HCT116 (cell line): ENCODE measurements around the gene SLC25A43. TPM values are rescaled to one million over a fixed set of nuclear protein-coding genes. Genes with fewer than 3 reads are reported as not detected.

ENCODE experiments used
- ATAC-seq: fragments of 200-7000 bp; cut with Tn5 transposase; 2 replicates; pipeline ENCODE4 v1.9.1; 2020; ENCODE audit warnings: mild to moderate bottlenecking, moderate library complexity
- BruUV-seq: library from RNA; stranded (reverse); fragments of 400-500 nt; replicated peaks from 2 replicates; lab custom pipeline; 2021; lab: Mats Ljungman, UMichigan
- CTCF ChIA-PET: fragments of 300-600 bp; sonication (Branson Sonifier 250); formaldehyde crosslinking; loops from one replicate; lab custom pipeline; 2021; ENCODE audit warnings: antibody characterized with exemption; lab: Charles Lee
- POLR2A ChIA-PET: fragments of 300-600, 350-600 bp; sonication (Branson Sonifier 250); formaldehyde crosslinking; loops from one replicate; lab custom pipeline; 2021; ENCODE audit warnings: antibody characterized with exemption; lab: Charles Lee
- RAD21 ChIA-PET, 2 experiments: fragments of 300-600 bp; sonication (Branson Sonifier 250); formaldehyde crosslinking; loops; one replicate each; lab custom pipeline; 2023; ENCODE audit warnings: low total read pairs in 2 of 2; ENCODE audit not compliant: uncharacterized antibody in 2 of 2, unreplicated experiment in 2 of 2, low non-redundant PET in 1 of 2; lab: Charles Lee
- DNase-seq: peaks from one replicate; pipeline ENCODE4 v3.0.0-alpha.2; 2010; ENCODE audit warnings: low read depth, low spot score
- H2AFZ ChIP-seq: fragments of 200-600 bp; shearing (Covaris generic), sonication (generic); 2 replicates; pipeline ENCODE4 v1.6.1; 2017; ENCODE audit warnings: low read depth, mixed run types, mixed read lengths, antibody characterized with exemption, low read length; ENCODE audit not compliant: poor library complexity, severe bottlenecking
- H3K27ac ChIP-seq: 2 replicates; pipeline ENCODE4 v1.5.1; 2012; ENCODE audit warnings: low read depth, low read length
- H3K27me3 ChIP-seq: fragments of 200-600 bp; sonication (generic); 2 replicates; pipeline ENCODE4 v1.6.1; 2016; ENCODE audit warnings: mixed run types, low read length, mixed read lengths; ENCODE audit not compliant: insufficient read depth
- H3K36me3 ChIP-seq, 2 experiments: fragments of 200-500 bp in 1 of 2; fragments of 200-600 bp in 1 of 2; sonication (Bioruptor generic) in 1 of 2; sonication (generic) in 1 of 2; 2 replicates each; pipeline versions ENCODE4 v1.5.1 to v1.6.1; 2014 to 2016; ENCODE audit warnings: low read length in 2 of 2, inconsistent platforms in 1 of 2, mixed read lengths in 1 of 2, mixed run types in 1 of 2; ENCODE audit not compliant: insufficient read depth in 2 of 2, control insufficient read depth in 1 of 2
- H3K4me1 ChIP-seq, 2 experiments: fragments of 200-600 bp in 1 of 2; sonication (generic) in 1 of 2; 2 replicates each; pipeline versions ENCODE4 v1.5.1 to v1.6.1; 2012 to 2017; ENCODE audit warnings: low read length in 2 of 2, inconsistent platforms in 1 of 2, mild to moderate bottlenecking in 1 of 2, mixed read lengths in 1 of 2, mixed run types in 1 of 2, moderate library complexity in 1 of 2; ENCODE audit not compliant: insufficient read depth in 2 of 2, control insufficient read depth in 1 of 2
- H3K4me2 ChIP-seq: fragments of 200-600 bp; sonication (generic); 2 replicates; pipeline ENCODE4 v1.6.1; 2017; ENCODE audit warnings: mixed run types, low read length, mixed read lengths
- H3K4me3 ChIP-seq, 2 experiments: fragments of 200-600 bp in 1 of 2; sonication (generic) in 1 of 2; replicated peaks in 1 of 2; 2 replicates each; pipeline ENCODE4 v1.5.1; 2011 to 2016; ENCODE audit warnings: low read length in 2 of 2, control low read depth in 1 of 2, low read depth in 1 of 2, mild to moderate bottlenecking in 1 of 2, mixed read lengths in 1 of 2, mixed run types in 1 of 2
- H3K79me2 ChIP-seq: fragments of 200-600 bp; sonication (generic); 2 replicates; pipeline ENCODE4 v1.6.1; 2017; ENCODE audit warnings: mild to moderate bottlenecking, mixed run types, low read length, moderate library complexity, mixed read lengths; ENCODE audit not compliant: insufficient read depth
- H3K9ac ChIP-seq: fragments of 200-600 bp; sonication (generic); 2 replicates; pipeline ENCODE4 v1.6.1; 2016; ENCODE audit warnings: low read length, mixed read lengths
- H3K9me2 ChIP-seq: fragments of 200-600 bp; sonication (generic), shearing (Covaris generic); 2 replicates; pipeline ENCODE4 v1.6.1; 2017; ENCODE audit warnings: mixed run types, mild to moderate bottlenecking, moderate library complexity; ENCODE audit not compliant: insufficient read depth
- H3K9me3 ChIP-seq, 2 experiments: fragments of 200-500 bp in 1 of 2; fragments of 200-600 bp in 1 of 2; sonication (Bioruptor generic) in 1 of 2; sonication (generic) in 1 of 2; 2 replicates each; pipeline ENCODE4 v1.6.1; 2014 to 2017; ENCODE audit warnings: low read length in 2 of 2, mixed read lengths in 2 of 2, inconsistent platforms in 1 of 2, low read depth in 1 of 2, mild to moderate bottlenecking in 1 of 2, mixed run types in 1 of 2, moderate library complexity in 1 of 2; ENCODE audit not compliant: control insufficient read depth in 1 of 2, insufficient read depth in 1 of 2
- H4K20me1 ChIP-seq: fragments of 200-600 bp; sonication (generic), shearing (Covaris generic); 2 replicates; pipeline ENCODE4 v1.6.1; 2017; ENCODE audit warnings: mixed run types, mild to moderate bottlenecking, moderate library complexity; ENCODE audit not compliant: insufficient read depth
- EGR1 ChIP-seq: IDR thresholded peaks from 2 replicates; pipeline ENCODE4 v1.6.1; 2012; ENCODE audit warnings: low read depth
- ELF1 ChIP-seq: IDR thresholded peaks from 2 replicates; pipeline ENCODE4 v1.6.1; 2012; ENCODE audit warnings: low read depth, borderline replicate concordance
- EZH2 ChIP-seq: fragments of 200-600 bp; sonication (generic); IDR thresholded peaks from 2 replicates; pipeline ENCODE4 v1.6.1; 2017; ENCODE audit warnings: antibody characterized with exemption, mixed run types
- EZH2phosphoT487 ChIP-seq: fragments of 200-600 bp; IDR thresholded peaks from 2 replicates; pipeline ENCODE4 v1.6.1; 2018; ENCODE audit warnings: antibody characterized with exemption, borderline replicate concordance
- FOSL1 ChIP-seq: IDR thresholded peaks from 2 replicates; pipeline ENCODE4 v1.6.1; 2012; ENCODE audit warnings: low read depth
- JUND ChIP-seq: IDR thresholded peaks from 2 replicates; pipeline ENCODE4 v1.6.1; 2012
- POLR2A ChIP-seq: IDR thresholded peaks from 2 replicates; pipeline ENCODE4 v1.7.0; 2011; ENCODE audit warnings: borderline replicate concordance; ENCODE audit not compliant: insufficient read depth, insufficient read length; ENCODE audit errors: extremely low read depth
- POLR2AphosphoS5 ChIP-seq: IDR thresholded peaks from 2 replicates; pipeline ENCODE4 v1.6.1; 2011; ENCODE audit warnings: mild to moderate bottlenecking, low read depth, low read length, moderate library complexity
- SP1 ChIP-seq: IDR thresholded peaks from 2 replicates; pipeline ENCODE4 v1.6.1; 2012; ENCODE audit warnings: low read depth
- TCF7L2 ChIP-seq: IDR thresholded peaks from 2 replicates; pipeline ENCODE4 v1.7.0; 2011; ENCODE audit warnings: borderline replicate concordance, inconsistent platforms; ENCODE audit not compliant: insufficient read depth, insufficient read length; ENCODE audit errors: extremely low read depth
- intact Hi-C: fragments of 100-400 bp; cut with micrococcal nuclease; formaldehyde crosslinking; loops from 2 replicates; pipeline ENCODE4 v1.10.0; 2022
- total RNA-seq: library from RNA; stranded (reverse); gene quantifications from one replicate; pipeline ENCODE4 v1.2.1, GENCODE V29; 2021; ENCODE audit not compliant: unreplicated experiment
- TF ChIP-seq, protein P1 (sequence below): IDR thresholded peaks from 2 replicates; pipeline ENCODE4 v1.6.1; 2011; ENCODE audit warnings: mild to moderate bottlenecking, low read length, moderate library complexity; ENCODE audit not compliant: insufficient replicate concordance; ENCODE audit errors: extremely low read depth
- TF ChIP-seq, protein P2 (sequence below): IDR thresholded peaks from 2 replicates; pipeline ENCODE4 v1.6.1; 2012

The SLC25A43 gene
- total RNA-seq, 1 experiment from 2014 or later, result 14.1 TPM

DNA sequence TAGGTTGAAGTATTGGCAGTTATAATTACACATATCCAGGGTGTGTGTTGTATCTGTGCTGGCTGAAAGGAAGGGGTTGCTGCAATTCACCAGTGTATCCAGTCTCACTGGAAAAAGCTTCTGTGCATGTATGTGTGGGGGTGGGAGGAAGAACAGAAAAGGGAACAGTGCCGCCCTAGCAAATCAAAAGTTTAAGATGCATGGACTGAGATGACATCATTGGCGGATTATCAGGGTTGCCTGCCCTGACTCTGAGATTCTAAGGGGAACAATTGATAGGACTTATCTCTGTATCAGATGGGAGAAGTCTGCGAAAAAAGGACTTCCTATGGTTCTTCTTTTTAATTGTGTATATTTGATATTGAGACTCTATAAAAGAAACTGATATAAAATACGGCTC is 3.5 kb downstream of the SLC25A43 start:
- ATAC-seq (no peak), DNase-seq (no peak)
- ChIA-PET RAD21 (no interaction called here), CTCF (no interaction called here), POLR2A (no interaction called here)
- no peak overlapping the region for H3K4me3 ChIP-seq
- peaks cover 5 to 23% of the 10 kb centered on the region in 2 experiments; a peak in 3 of 4 replicates for H3K4me1 ChIP-seq
- intact Hi-C loops, result no loop called here
- TF ChIP-seq EGR1 (no peak), EZH2phosphoT487 (no peak)
- H3K9me2 ChIP-seq, result no peaks in the 10 kb centered on the region
- no peaks in the 10 kb centered on the region for H3K9me3 ChIP-seq
- no peaks in the 10 kb centered on the region for H4K20me1 ChIP-seq
- BruUV-seq, result no TSS peak
- H3K27me3 ChIP-seq, result no peaks in the 10 kb centered on the region
- H3K27ac ChIP-seq, result no peak overlapping the region
- H3K9ac ChIP-seq, result no peak overlapping the region
- H3K4me2 ChIP-seq, result no peak overlapping the region
- H3K79me2 ChIP-seq, result peaks cover 6% of the 10 kb centered on the region
- H3K36me3 ChIP-seq, result no peaks in the 10 kb centered on the region
- no peak overlapping the region for H2AFZ ChIP-seq

DNA sequence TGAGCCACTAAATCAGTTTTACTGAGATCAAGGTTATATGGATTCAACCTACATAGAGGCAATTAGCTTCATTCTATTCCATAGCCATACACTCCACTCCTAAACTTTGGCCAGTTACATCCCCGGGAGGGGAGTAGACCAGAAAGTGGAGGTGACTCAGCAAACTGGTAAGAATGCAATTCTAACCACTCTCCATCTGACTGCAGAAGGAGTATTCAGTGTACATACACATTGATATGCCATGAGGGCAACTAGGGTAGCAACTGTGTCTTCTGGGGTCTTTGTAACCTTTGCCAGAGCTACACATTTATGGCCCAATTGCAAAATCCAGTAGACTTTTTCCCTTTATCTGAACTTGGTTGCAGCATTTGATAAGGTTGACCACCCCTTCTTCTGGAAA is 7.6 kb downstream of the SLC25A43 start:
- no peak for TF ChIP-seq FOSL1
- Histone ChIP-seq H3K4me3 (no peak overlapping the region), H4K20me1 (no peaks in the 10 kb centered on the region), H3K9ac (no peak overlapping the region), H3K27ac (no peak overlapping the region), H2AFZ (no peak overlapping the region), H3K9me2 (no peaks in the 10 kb centered on the region), H3K9me3 (no peaks in the 10 kb centered on the region), H3K4me2 (no peak overlapping the region), H3K4me1 (peaks cover 14 to 15% of the 10 kb centered on the region in 2 experiments), H3K79me2 (peaks cover 2% of the 10 kb centered on the region; the same call in 1 of the 2 replicates), H3K36me3 (no peaks in the 10 kb centered on the region), H3K27me3 (no peaks in the 10 kb centered on the region)
- no peak for DNase-seq
- CTCF ChIA-PET, result no interaction called here
- intact Hi-C loops, result no loop called here
- RAD21 ChIA-PET, result no interaction called here
- no TSS peak for BruUV-seq
- POLR2A ChIA-PET, result no interaction called here
- no peak for ATAC-seq

DNA sequence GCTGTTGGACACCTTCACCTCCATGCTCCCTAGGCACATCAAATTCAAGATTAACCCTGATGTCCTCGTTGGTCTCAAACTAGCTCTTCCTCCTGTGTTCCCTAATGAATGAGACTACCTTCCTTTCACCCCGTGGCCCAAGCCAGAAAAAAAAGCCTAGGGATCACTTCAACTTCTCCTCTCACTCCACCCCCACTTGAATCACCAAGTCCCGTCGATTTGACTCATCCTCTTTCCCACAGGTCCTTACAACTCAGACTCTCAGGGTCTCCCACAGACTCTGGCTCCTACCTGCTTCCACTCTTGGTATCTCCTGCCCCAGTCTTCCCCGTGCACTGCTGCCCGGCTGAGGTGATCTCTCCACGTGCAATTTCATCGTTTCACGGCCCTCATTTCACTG is 8.5 kb downstream of the SLC25A43 start:
- no TSS peak for BruUV-seq
- no peak for TF ChIP-seq TCF7L2
- TF ChIP-seq, protein P1, sequence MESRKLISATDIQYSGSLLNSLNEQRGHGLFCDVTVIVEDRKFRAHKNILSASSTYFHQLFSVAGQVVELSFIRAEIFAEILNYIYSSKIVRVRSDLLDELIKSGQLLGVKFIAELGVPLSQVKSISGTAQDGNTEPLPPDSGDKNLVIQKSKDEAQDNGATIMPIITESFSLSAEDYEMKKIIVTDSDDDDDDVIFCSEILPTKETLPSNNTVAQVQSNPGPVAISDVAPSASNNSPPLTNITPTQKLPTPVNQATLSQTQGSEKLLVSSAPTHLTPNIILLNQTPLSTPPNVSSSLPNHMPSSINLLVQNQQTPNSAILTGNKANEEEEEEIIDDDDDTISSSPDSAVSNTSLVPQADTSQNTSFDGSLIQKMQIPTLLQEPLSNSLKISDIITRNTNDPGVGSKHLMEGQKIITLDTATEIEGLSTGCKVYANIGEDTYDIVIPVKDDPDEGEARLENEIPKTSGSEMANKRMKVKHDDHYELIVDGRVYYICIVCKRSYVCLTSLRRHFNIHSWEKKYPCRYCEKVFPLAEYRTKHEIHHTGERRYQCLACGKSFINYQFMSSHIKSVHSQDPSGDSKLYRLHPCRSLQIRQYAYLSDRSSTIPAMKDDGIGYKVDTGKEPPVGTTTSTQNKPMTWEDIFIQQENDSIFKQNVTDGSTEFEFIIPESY, result no peak
- TF ChIP-seq, protein P2, sequence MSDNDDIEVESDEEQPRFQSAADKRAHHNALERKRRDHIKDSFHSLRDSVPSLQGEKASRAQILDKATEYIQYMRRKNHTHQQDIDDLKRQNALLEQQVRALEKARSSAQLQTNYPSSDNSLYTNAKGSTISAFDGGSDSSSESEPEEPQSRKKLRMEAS, result no peak
- no peak for TF ChIP-seq ELF1
- no peak for TF ChIP-seq POLR2A
- TF ChIP-seq JUND, result no peak
- no peak for TF ChIP-seq POLR2AphosphoS5
- TF ChIP-seq SP1, result no peak
- TF ChIP-seq EGR1, result no peak
- TF ChIP-seq EZH2, result no peak

More for the DNA sequence above, 8.5 kb downstream of the SLC25A43 start:
- ChIA-PET RAD21 (no interaction called here), POLR2A (no interaction called here), CTCF (no interaction called here)
- no peak overlapping the region for H3K4me3 ChIP-seq
- no peaks in the 10 kb centered on the region for H4K20me1 ChIP-seq
- no peak overlapping the region for H3K4me2 ChIP-seq
- ATAC-seq, result no peak
- H3K4me1 ChIP-seq, result peaks cover 14 to 16% of the 10 kb centered on the region in 2 experiments
- H3K9me2 ChIP-seq, result no peaks in the 10 kb centered on the region
- H3K27me3 ChIP-seq, result no peaks in the 10 kb centered on the region
- H3K36me3 ChIP-seq, result no peaks in the 10 kb centered on the region
- DNase-seq, result no peak
- no peak overlapping the region for H3K27ac ChIP-seq
- no peaks in the 10 kb centered on the region for H3K9me3 ChIP-seq
- H2AFZ ChIP-seq, result no peak overlapping the region
- no peak overlapping the region for H3K9ac ChIP-seq
- no peaks in the 10 kb centered on the region for H3K79me2 ChIP-seq
- intact Hi-C loops, result no loop called here
